Brain microvascular endothelial cell (primary cell): ENCODE data around the gene LDB2.

Experiments used
- DNase-seq: peaks from one replicate; pipeline ENCODE4 v3.0.0-alpha.2; 2020
- H3K27ac ChIP-seq: fragments of 250-450 bp; sonication (Bioruptor Pico); 2 replicates; pipeline ENCODE4 v1.5.1; 2020; ENCODE audit warnings: mild to moderate bottlenecking, moderate library complexity
- H3K27me3 ChIP-seq: fragments of 250-450 bp; sonication (Bioruptor Pico); replicated peaks from 2 replicates; pipeline ENCODE4 v1.5.1; 2020; ENCODE audit warnings: mild to moderate bottlenecking
- H3K36me3 ChIP-seq: fragments of 250-450 bp; sonication (Bioruptor Pico); replicated peaks from 2 replicates; pipeline ENCODE4 v1.5.1; 2020; ENCODE audit warnings: mild to moderate bottlenecking
- H3K4me3 ChIP-seq: 2 replicates; pipeline ENCODE4 v1.5.1; 2011; ENCODE audit warnings: low read depth, mild to moderate bottlenecking, control low read depth, low read length, moderate library complexity
- in situ Hi-C: cut with HindIII; loops from 2 replicates; pipeline ENCODE4 v1.10.0; 2017; ENCODE audit warnings: low sequenced_read_pairs, low pct_ligation_motif_present
- TF ChIP-seq, protein P1 (sequence below): IDR thresholded peaks from 2 replicates; pipeline ENCODE4 v1.5.1; 2011; ENCODE audit warnings: low read depth, mild to moderate bottlenecking, moderate library complexity, low read length, control low read depth, inconsistent platforms; ENCODE audit errors: missing control alignments

Gene LDB2

DNA sequence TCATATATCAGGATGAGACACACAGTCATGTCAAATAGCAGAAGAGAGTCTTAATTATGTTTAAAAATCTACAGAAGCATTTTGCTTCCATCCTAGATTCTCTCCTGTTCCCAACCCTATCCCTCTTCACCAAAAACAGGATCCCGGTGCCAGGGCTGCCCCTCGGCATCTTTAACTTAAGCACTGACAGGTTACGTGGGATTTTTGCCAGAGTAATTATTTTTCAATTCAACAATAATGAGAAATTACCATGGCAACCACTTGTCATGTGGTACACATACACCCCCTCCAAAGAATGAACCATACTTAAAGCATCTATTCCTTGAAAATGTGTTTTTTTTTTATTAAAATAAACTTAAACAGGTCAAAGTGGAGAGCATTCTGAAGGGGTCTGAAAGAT lies 130.6 kb downstream of the LDB2 start:
- no peak for DNase-seq
- H3K36me3 ChIP-seq = no peaks in the 10 kb centered on the region
- in situ Hi-C loops = no loop called here
- no peaks in the 10 kb centered on the region for H3K27me3 ChIP-seq
- H3K27ac ChIP-seq = no peak overlapping the region
- TF ChIP-seq, protein P1, sequence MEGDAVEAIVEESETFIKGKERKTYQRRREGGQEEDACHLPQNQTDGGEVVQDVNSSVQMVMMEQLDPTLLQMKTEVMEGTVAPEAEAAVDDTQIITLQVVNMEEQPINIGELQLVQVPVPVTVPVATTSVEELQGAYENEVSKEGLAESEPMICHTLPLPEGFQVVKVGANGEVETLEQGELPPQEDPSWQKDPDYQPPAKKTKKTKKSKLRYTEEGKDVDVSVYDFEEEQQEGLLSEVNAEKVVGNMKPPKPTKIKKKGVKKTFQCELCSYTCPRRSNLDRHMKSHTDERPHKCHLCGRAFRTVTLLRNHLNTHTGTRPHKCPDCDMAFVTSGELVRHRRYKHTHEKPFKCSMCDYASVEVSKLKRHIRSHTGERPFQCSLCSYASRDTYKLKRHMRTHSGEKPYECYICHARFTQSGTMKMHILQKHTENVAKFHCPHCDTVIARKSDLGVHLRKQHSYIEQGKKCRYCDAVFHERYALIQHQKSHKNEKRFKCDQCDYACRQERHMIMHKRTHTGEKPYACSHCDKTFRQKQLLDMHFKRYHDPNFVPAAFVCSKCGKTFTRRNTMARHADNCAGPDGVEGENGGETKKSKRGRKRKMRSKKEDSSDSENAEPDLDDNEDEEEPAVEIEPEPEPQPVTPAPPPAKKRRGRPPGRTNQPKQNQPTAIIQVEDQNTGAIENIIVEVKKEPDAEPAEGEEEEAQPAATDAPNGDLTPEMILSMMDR = no peak
- H3K4me3 ChIP-seq = no peak overlapping the region

DNA sequence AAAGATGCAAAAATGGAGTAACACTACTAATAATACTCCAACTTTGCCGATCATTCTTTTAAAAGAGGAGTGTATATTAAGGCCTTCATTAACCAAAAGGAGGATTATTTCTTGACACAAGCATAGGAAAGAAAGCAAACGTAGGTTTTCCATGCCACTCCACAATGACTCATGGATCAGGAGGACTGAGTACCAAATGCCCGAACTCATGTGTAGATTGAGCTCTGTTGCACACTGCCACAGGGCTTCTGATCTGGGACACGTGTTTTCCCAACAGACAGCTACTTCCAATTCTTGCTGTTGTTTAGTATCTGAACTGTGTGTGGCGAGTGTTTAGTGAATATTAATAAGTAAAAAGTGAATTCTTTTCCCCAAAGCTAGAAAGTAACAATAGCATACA lies 131.2 kb downstream of the LDB2 start:
- TF ChIP-seq, protein P1 = no peak
- no peak overlapping the region for H3K4me3 ChIP-seq
- H3K27ac ChIP-seq = no peak overlapping the region
- no peaks in the 10 kb centered on the region for H3K27me3 ChIP-seq
- no peak for DNase-seq
- no peaks in the 10 kb centered on the region for H3K36me3 ChIP-seq
- in situ Hi-C loops = no loop called here

DNA sequence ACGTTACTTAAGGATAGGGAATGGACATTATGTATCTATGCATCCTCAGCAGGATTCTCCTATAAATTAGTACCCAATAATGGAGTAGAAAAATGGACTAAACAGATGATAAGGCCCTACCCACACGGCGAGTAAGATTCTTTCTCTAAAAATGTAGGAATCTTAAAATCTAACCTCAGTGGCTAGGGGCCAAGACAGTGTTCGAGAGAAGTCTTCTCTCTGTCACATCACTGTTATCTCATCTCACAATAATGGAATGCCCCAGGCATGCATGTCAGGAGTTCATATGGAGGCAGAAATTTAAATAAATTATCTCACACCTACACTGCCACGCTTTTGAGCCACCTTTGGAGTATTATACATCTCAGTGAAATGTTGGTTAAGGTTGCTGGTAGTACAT lies 132.9 kb downstream of the LDB2 start:
- in situ Hi-C loops = no loop called here
- TF ChIP-seq, protein P1 = no peak
- Histone ChIP-seq H3K36me3 (no peaks in the 10 kb centered on the region), H3K27ac (no peak overlapping the region), H3K27me3 (no peaks in the 10 kb centered on the region), H3K4me3 (no peak overlapping the region)
- DNase-seq = no peak

DNA sequence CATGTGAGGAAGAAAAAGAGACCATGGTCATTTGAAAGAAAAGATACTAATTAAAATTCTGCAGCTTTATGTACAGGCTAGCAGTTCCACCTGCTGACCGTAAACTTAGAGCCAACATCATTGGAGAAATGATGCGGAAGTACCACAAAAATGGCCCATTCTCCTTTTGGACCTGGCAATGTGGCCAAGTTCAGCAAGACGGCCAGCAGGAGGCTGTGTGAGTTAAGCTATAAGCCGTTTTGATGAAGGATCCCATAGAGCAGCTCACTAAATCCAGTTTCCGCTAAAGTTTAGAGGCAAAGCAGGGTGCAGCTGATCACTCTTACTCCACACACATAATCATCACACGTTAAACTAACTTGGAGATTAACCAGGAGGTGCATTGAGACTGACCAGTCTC lies 133.8 kb downstream of the LDB2 start:
- Histone ChIP-seq H3K4me3 (no peak overlapping the region), H3K27me3 (no peaks in the 10 kb centered on the region), H3K27ac (no peak overlapping the region), H3K36me3 (no peaks in the 10 kb centered on the region)
- in situ Hi-C loops = no loop called here
- TF ChIP-seq, protein P1 = peak; percentile 60
- DNase-seq = no peak

DNA sequence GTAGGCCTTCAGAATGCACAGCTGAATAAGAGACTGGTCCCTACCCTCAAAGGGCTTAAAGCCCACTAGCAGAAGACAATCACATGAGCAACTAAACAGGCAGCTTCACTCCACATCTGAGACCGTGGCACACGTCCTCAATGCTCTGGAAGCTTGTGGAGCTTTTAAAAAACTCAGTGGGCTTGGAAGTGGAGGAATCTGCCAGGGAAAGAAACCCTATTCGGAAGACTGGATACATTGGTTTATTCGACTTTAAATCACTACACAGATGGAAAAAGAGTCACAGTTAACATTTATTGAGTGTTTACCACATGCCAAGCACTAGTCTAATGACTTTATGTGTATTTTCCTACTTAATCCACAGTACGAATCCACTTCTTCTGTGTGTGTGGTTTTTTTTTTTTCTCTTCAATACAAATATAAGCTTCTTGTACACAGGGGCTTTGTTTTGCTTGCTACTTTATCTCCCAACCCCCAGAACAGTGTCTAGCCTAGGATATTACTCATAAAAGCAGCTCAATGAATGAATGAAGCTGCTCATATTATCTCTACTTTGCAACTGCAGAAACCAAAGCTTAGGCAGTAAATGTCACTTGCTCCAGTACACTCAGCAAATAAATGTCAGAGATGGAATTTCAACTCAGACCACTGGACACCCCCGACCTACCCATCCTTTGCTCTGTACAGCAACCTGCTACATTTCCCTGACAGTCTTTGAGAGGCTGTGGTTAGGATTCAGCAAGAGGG lies 137.7 kb downstream of the LDB2 start:
- no peak overlapping the region for H3K27ac ChIP-seq
- in situ Hi-C loops = no loop called here
- no peak for DNase-seq
- no peaks in the 10 kb centered on the region for H3K27me3 ChIP-seq
- H3K4me3 ChIP-seq = no peak overlapping the region
- TF ChIP-seq, protein P1 = no peak
- H3K36me3 ChIP-seq = no peaks in the 10 kb centered on the region
